Endothelial cell of umbilical vein (primary cell): Measurements from ENCODE around the gene MYRFL.

ENCODE experiments used
- CTCF ChIP-seq, 2 donors: IDR thresholded peaks; 1 replicate in 1 of 2; 2 replicates in 1 of 2; pipeline ENCODE4 v1.5.1; 2011; ENCODE audit warnings: low read length in 2 of 2, mild to moderate bottlenecking in 2 of 2, moderate library complexity in 2 of 2, control low read depth in 1 of 2, inconsistent platforms in 1 of 2, low read depth in 1 of 2; ENCODE audit not compliant: insufficient read depth in 1 of 2; ENCODE audit errors: extremely low read depth in 1 of 2
- EZH2 ChIP-seq: IDR thresholded peaks from 2 replicates; pipeline ENCODE4 v1.6.1; 2012; ENCODE audit warnings: borderline replicate concordance, low read depth, mild to moderate bottlenecking, moderate library complexity, low read length, inconsistent platforms; ENCODE audit not compliant: severe bottlenecking
- FOS ChIP-seq: IDR thresholded peaks from 2 replicates; pipeline ENCODE4 v1.6.1; 2011; ENCODE audit warnings: mild to moderate bottlenecking, low read length, moderate library complexity, borderline replicate concordance; ENCODE audit not compliant: insufficient read depth
- GATA2 ChIP-seq: IDR thresholded peaks from 2 replicates; pipeline ENCODE4 v1.7.0; 2011; ENCODE audit warnings: low read depth, mild to moderate bottlenecking, moderate library complexity, mixed read lengths, low read length; ENCODE audit not compliant: insufficient read length, insufficient read depth
- MAX ChIP-seq: IDR thresholded peaks from 2 replicates; pipeline ENCODE4 v1.6.1; 2011; ENCODE audit not compliant: insufficient read depth, insufficient read length
- MYC ChIP-seq: IDR thresholded peaks from one replicate; pipeline ENCODE4 v1.6.1; 2011; ENCODE audit warnings: mild to moderate bottlenecking, low read depth, low read length
- POLR2A ChIP-seq: IDR thresholded peaks from 2 replicates; pipeline ENCODE4 v1.6.1; 2012; ENCODE audit warnings: low read depth, mild to moderate bottlenecking, control low read depth, low read length
- POLR2AphosphoS5 ChIP-seq: IDR thresholded peaks from 2 replicates; pipeline ENCODE4 v1.6.1; 2012; ENCODE audit warnings: low read depth, mild to moderate bottlenecking, control low read depth, low read length, moderate library complexity; ENCODE audit not compliant: insufficient read depth

- TF ChIP-seq POLR2A = no peak
- no peak for TF ChIP-seq POLR2AphosphoS5
- TF ChIP-seq FOS = no peak
- no peak for TF ChIP-seq CTCF (IDR thresholded peaks at IDR 0.05; ENCODE audit: extremely low read depth in 1 of 2, insufficient read depth in 1 of 2, low read depth in 1 of 2, low read length in 2 of 2)
- no peak for TF ChIP-seq EZH2
- no peak for TF ChIP-seq MAX
- TF ChIP-seq MYC = no peak
- no peak for TF ChIP-seq GATA2
Observed at GRCh38 chr12:69884386-69884785, 59.4 kb downstream of the MYRFL start.
